Activated CD4-positive, alpha-beta memory T cell treated with anti-CD3 and anti-CD28 coated beads for 36 hours (primary cell): ENCODE data around the gene GPR150. TPM values are rescaled to one million over a fixed set of nuclear protein-coding genes. Genes with fewer than 3 reads are reported as not detected.
A peak's percentile ranks its signal among the peaks of the same experiment; 100 is the strongest.

Experiments used
- CTCF ChIA-PET: fragments of 350-600 bp; sonication (Branson Sonifier 250); formaldehyde crosslinking; loops from one replicate; lab custom pipeline; 2021; ENCODE audit warnings: antibody characterized with exemption, inconsistent platforms; lab: Charles Lee
- POLR2A ChIA-PET: fragments of 350-600 bp; sonication (Branson Sonifier 250); formaldehyde crosslinking; loops from one replicate; lab custom pipeline; 2021; ENCODE audit warnings: antibody characterized with exemption; lab: Charles Lee
- DNase-seq: peaks from one replicate; pipeline ENCODE4 v3.0.0-alpha.2; 2020
- H3K27ac Mint-ChIP-seq: one replicate; pipeline ENCODE4 v1.8.0; 2021; ENCODE audit warnings: mixed read lengths
- H3K27me3 Mint-ChIP-seq: one replicate; pipeline ENCODE4 v1.8.0; 2021; ENCODE audit warnings: mixed read lengths
- H3K36me3 Mint-ChIP-seq: one replicate; pipeline ENCODE4 v1.8.0; 2021; ENCODE audit warnings: mixed read lengths
- H3K4me1 Mint-ChIP-seq: one replicate; pipeline ENCODE4 v1.8.0; 2021; ENCODE audit warnings: low read depth, mixed read lengths
- H3K4me3 Mint-ChIP-seq: one replicate; pipeline ENCODE4 v1.8.0; 2021; ENCODE audit warnings: mild to moderate bottlenecking, mixed read lengths
- H3K9me3 Mint-ChIP-seq: one replicate; pipeline ENCODE4 v1.8.0; 2021; ENCODE audit warnings: mixed read lengths
- intact Hi-C: fragments of 100-400 bp; cut with micrococcal nuclease; formaldehyde crosslinking; loops from one replicate; pipeline ENCODE4 v1.15.1; 2023
- total RNA-seq, 2 experiments: library from RNA; stranded (reverse); gene quantifications; one replicate each; pipeline ENCODE4 v1.2.3, GENCODE V29; 2021

GPR150 gene
- total RNA-seq, 2 experiments from 2014 or later = 0.50 to 0.82 TPM

- Mint-ChIP-seq H3K4me3 (no peak overlapping the region), H3K9me3 (peaks cover 13% of the 10 kb centered on the region), H3K27me3 (no peaks in the 10 kb centered on the region), H3K4me1 (peaks cover 17% of the 10 kb centered on the region), H3K27ac (no peak overlapping the region), H3K36me3 (peaks cover 15% of the 10 kb centered on the region)
- intact Hi-C loops = no loop called here
- no peak for DNase-seq
- POLR2A ChIA-PET = interaction anchor here (0.5 kb wide), 1 partner anchor 106 kb away, joined by 3 read pairs; no protein-coding TSS in a partner anchor
- CTCF ChIA-PET = interaction anchor here (0.7 kb wide), 1 partner anchor 258 kb away, joined by 3 read pairs; no protein-coding TSS in a partner anchor
These were observed 9.3 kb upstream of the GPR150 start for GRCh38 chr5:95610546-95610945.

- H3K27ac Mint-ChIP-seq = no peak overlapping the region
- peaks cover 19% of the 10 kb centered on the region for H3K4me1 Mint-ChIP-seq
- H3K36me3 Mint-ChIP-seq = peaks cover 15% of the 10 kb centered on the region
- intact Hi-C loops = no loop called here
- H3K9me3 Mint-ChIP-seq = peaks cover 13% of the 10 kb centered on the region
- H3K27me3 Mint-ChIP-seq = no peaks in the 10 kb centered on the region
- DNase-seq = no peak
- CTCF ChIA-PET = interaction anchor here (0.9 kb wide), 1 partner anchor 170 kb away, joined by 3 read pairs; no protein-coding TSS in a partner anchor
- H3K4me3 Mint-ChIP-seq = no peak overlapping the region
- POLR2A ChIA-PET = no interaction called here
These were observed 8.5 kb upstream of the GPR150 start for GRCh38 chr5:95611396-95611795.

GRCh38 chr5:95613514-95613913, 6.4 kb upstream of the GPR150 start:
- ChIA-PET CTCF (no interaction called here), POLR2A (no interaction called here)
- DNase-seq = no peak
- Mint-ChIP-seq H3K9me3 (peaks cover 13% of the 10 kb centered on the region), H3K4me3 (no peak overlapping the region), H3K36me3 (peaks cover 15% of the 10 kb centered on the region), H3K27me3 (no peaks in the 10 kb centered on the region), H3K27ac (no peak overlapping the region), H3K4me1 (peaks cover 31% of the 10 kb centered on the region)
- intact Hi-C loops = no loop called here

- peaks cover 46% of the 10 kb centered on the region for H3K4me1 Mint-ChIP-seq
- H3K36me3 Mint-ChIP-seq = peaks cover 15% of the 10 kb centered on the region
- H3K27me3 Mint-ChIP-seq = no peaks in the 10 kb centered on the region
- no peak overlapping the region for H3K4me3 Mint-ChIP-seq
- ChIA-PET POLR2A (no interaction called here), CTCF (interaction anchor here (0.8 kb wide), 1 partner anchor 10 kb away, joined by 3 read pairs; no protein-coding TSS in a partner anchor)
- no peak overlapping the region for H3K27ac Mint-ChIP-seq
- H3K9me3 Mint-ChIP-seq = peaks cover 13% of the 10 kb centered on the region
- no peak for DNase-seq
- intact Hi-C loops = loop anchor here (1.0 kb wide), 1 partner anchor 24 kb away; no protein-coding TSS in a partner anchor
These were observed 4.8 kb upstream of the GPR150 start for GRCh38 chr5:95615164-95615467.

- Mint-ChIP-seq H3K9me3 (peaks cover 13% of the 10 kb centered on the region), H3K27ac (no peak overlapping the region), H3K4me1 (peaks cover 53% of the 10 kb centered on the region), H3K36me3 (peaks cover 15% of the 10 kb centered on the region), H3K4me3 (no peak overlapping the region), H3K27me3 (no peaks in the 10 kb centered on the region)
- ChIA-PET CTCF (interaction anchor here (0.8 to 1.3 kb wide), 2 partner anchors 24 to 164 kb away, joined by 3 to 6 read pairs; no protein-coding TSS in a partner anchor), POLR2A (no interaction called here)
- DNase-seq = no peak
- intact Hi-C loops = no loop called here
These were observed 2.8 kb upstream of the GPR150 start for GRCh38 chr5:95617057-95617456.

GRCh38 chr5:95619096-95619495, 791 bp upstream of the GPR150 start:
- Mint-ChIP-seq H3K4me1 (peaks cover 62% of the 10 kb centered on the region), H3K27ac (no peak overlapping the region), H3K9me3 (no peaks in the 10 kb centered on the region), H3K4me3 (peak overlapping the region; percentile 80), H3K36me3 (peaks cover 2% of the 10 kb centered on the region), H3K27me3 (no peaks in the 10 kb centered on the region)
- no peak for DNase-seq
- ChIA-PET CTCF (no interaction called here), POLR2A (no interaction called here)
- intact Hi-C loops = loop anchor here (1.0 kb wide), 1 partner anchor 28 kb away; no protein-coding TSS in a partner anchor

GRCh38 chr5:95619514-95620029, 315 bp upstream of the GPR150 start:
- DNase-seq = peak; percentile 11
- Mint-ChIP-seq H3K27me3 (no peaks in the 10 kb centered on the region), H3K36me3 (peaks cover 2% of the 10 kb centered on the region), H3K4me3 (peak overlapping the region; percentile 80), H3K4me1 (peaks cover 62% of the 10 kb centered on the region), H3K27ac (peak overlapping the region; percentile 66), H3K9me3 (no peaks in the 10 kb centered on the region)
- ChIA-PET POLR2A (interaction anchor here (1.5 kb wide), 1 partner anchor 12 kb away, joined by 6 read pairs; no protein-coding TSS in a partner anchor), CTCF (no interaction called here)
- intact Hi-C loops = loop anchor here (1.0 to 10.0 kb wide), 4 partner anchors 28 to 343 kb away; partner anchors contain the start of genes ARSK, ELL2 and MCTP1

- Mint-ChIP-seq H3K36me3 (no peaks in the 10 kb centered on the region), H3K27me3 (no peaks in the 10 kb centered on the region), H3K9me3 (no peaks in the 10 kb centered on the region), H3K27ac (peak overlapping the region; percentile 74), H3K4me1 (peaks cover 50% of the 10 kb centered on the region), H3K4me3 (peak overlapping the region; percentile 67)
- ChIA-PET CTCF (interaction anchor here (1.6 to 2.1 kb wide), 2 partner anchors 11 to 26 kb away, joined by 10 to 16 read pairs; partner anchors contain the start of gene RFESD), POLR2A (interaction anchor here (1.0 to 1.5 kb wide), 3 partner anchors 10 to 26 kb away, joined by 4 to 7 read pairs (median 6); partner anchors contain the start of gene RFESD)
- intact Hi-C loops = loop anchor here (1.0 to 10.0 kb wide), 4 partner anchors 25 to 341 kb away; partner anchors contain the start of genes ARSK, ELL2, MCTP1 and RFESD
- peak; percentile 63 for DNase-seq
These were observed 1.3 kb downstream of the GPR150 start for GRCh38 chr5:95620870-95621838.

- ChIA-PET CTCF (interaction anchor here (0.8 to 2.1 kb wide), 8 partner anchors 10 to 159 kb away, joined by 3 to 16 read pairs (median 5); partner anchors contain the start of genes ARSK, RFESD and SKIC3), POLR2A (interaction anchor here (0.6 to 1.8 kb wide), 3 partner anchors 10 to 25 kb away, joined by 3 to 9 read pairs (median 4); partner anchors contain the start of gene RFESD)
- intact Hi-C loops = loop anchor here (1.0 to 10.0 kb wide), 4 partner anchors 10 to 340 kb away; partner anchors contain the start of genes ELL2, MCTP1 and RFESD
- no peaks in the 10 kb centered on the region for H3K36me3 Mint-ChIP-seq
- no peaks in the 10 kb centered on the region for H3K27me3 Mint-ChIP-seq
- H3K27ac Mint-ChIP-seq = peak overlapping the region; percentile 74
- peaks cover 45% of the 10 kb centered on the region for H3K4me1 Mint-ChIP-seq
- peak; percentile 23 for DNase-seq
- H3K4me3 Mint-ChIP-seq = peak overlapping the region; percentile 67
- H3K9me3 Mint-ChIP-seq = no peaks in the 10 kb centered on the region
These were observed 2.1 kb downstream of the GPR150 start for GRCh38 chr5:95621839-95622629.

- DNase-seq = no peak
- no peak overlapping the region for H3K27ac Mint-ChIP-seq
- no peaks in the 10 kb centered on the region for H3K9me3 Mint-ChIP-seq
- H3K4me3 Mint-ChIP-seq = no peak overlapping the region
- peaks cover 36% of the 10 kb centered on the region for H3K4me1 Mint-ChIP-seq
- no peaks in the 10 kb centered on the region for H3K36me3 Mint-ChIP-seq
- ChIA-PET CTCF (interaction anchor here (1.7 to 2.1 kb wide), 4 partner anchors 8 to 80 kb away, joined by 3 to 16 read pairs (median 6); partner anchors contain the start of genes ARSK, RFESD and SKIC3), POLR2A (interaction anchor here (1.8 to 2.4 kb wide), 2 partner anchors 8 to 23 kb away, joined by 7 to 9 read pairs; partner anchors contain the start of gene RFESD)
- intact Hi-C loops = loop anchor here (5.0 to 10.0 kb wide), 2 partner anchors 339 kb away; partner anchors contain the start of genes ELL2 and MCTP1
- H3K27me3 Mint-ChIP-seq = no peaks in the 10 kb centered on the region
These were observed 3.8 kb downstream of the GPR150 start for GRCh38 chr5:95623706-95624105.
